K562 (cell line): ENCODE results near the gene GOLGA8B. TPM values are rescaled to one million over a fixed set of nuclear protein-coding genes. Genes with fewer than 3 reads are reported as not detected.
A peak's percentile ranks its signal among the peaks of the same experiment; 100 is the strongest.

Experiments used
- ATAC-seq: fragments of 200-7000 bp; cut with Tn5 transposase; 3 replicates; pipeline ENCODE4 v1.9.1; 2020; ENCODE audit warnings: moderate library complexity
- BruUV-seq: library from RNA; stranded (reverse); fragments of 400-500 nt; replicated peaks from 2 replicates; lab custom pipeline; 2021; lab: Mats Ljungman, UMichigan
- CTCF ChIA-PET: fragments of 300-600 bp; formaldehyde crosslinking; extraction: SDS; loops from one replicate; lab custom pipeline; 2021; ENCODE audit warnings: low intra/inter-chr PET ratio; lab: Yijun Ruan, JAX
- POLR2A ChIA-PET: fragments of 300-600, 350-650 bp; sonication (Branson Sonifier 250); formaldehyde crosslinking; extraction: SDS; loops from one replicate; lab custom pipeline; 2021; ENCODE audit warnings: antibody characterized with exemption, inconsistent platforms; lab: Yijun Ruan, JAX
- DNase-seq, 4 experiments: peaks; one replicate each; pipeline versions ENCODE4 v3.0.0 to v3.0.0-alpha.2; 2011 to 2018; ENCODE audit warnings: low spot score in 3 of 4, mixed read lengths in 3 of 4; ENCODE audit errors: extremely low read depth in 1 of 4
- FAIRE-seq: peaks from 2 replicates; lab custom pipeline; 2011; peaks lifted over from hg19 to GRCh38; lab: Jason Lieb, UNC
- H2AFZ ChIP-seq: 2 replicates; pipeline ENCODE4 v1.6.0; 2011; ENCODE audit warnings: low read depth, low read length, control low read depth, inconsistent platforms
- H3K27ac ChIP-seq: fragments of 200-600 bp; 3 replicates; pipeline ENCODE4 v1.8.0; 2011; ENCODE audit warnings: low read depth, mild to moderate bottlenecking, control low read depth, inconsistent platforms, low read length, moderate library complexity, mixed read lengths; ENCODE audit errors: extremely low read depth
- H3K27me3 ChIP-seq, 2 experiments: fragments of 300-600 bp in 1 of 2; 2 replicates in 1 of 2; 3 replicates in 1 of 2; pipeline versions ENCODE4 v1.6.0 to v1.8.0; 2011; ENCODE audit warnings: inconsistent platforms in 2 of 2, low read length in 2 of 2, mild to moderate bottlenecking in 1 of 2, mixed read lengths in 1 of 2, moderate library complexity in 1 of 2; ENCODE audit not compliant: control insufficient read depth in 2 of 2, insufficient read depth in 2 of 2
- H3K36me3 ChIP-seq: fragments of 300-600 bp; 3 replicates; pipeline ENCODE4 v1.8.0; 2011; ENCODE audit warnings: mild to moderate bottlenecking, low read length, inconsistent platforms; ENCODE audit not compliant: control insufficient read depth, insufficient read depth
- H3K4me1 ChIP-seq, 2 experiments: fragments of 200-600 bp in 1 of 2; replicated peaks in 1 of 2; 2 replicates in 1 of 2; 3 replicates in 1 of 2; pipeline versions ENCODE4 v1.5.1 to v1.8.0; 2011; ENCODE audit warnings: inconsistent platforms in 2 of 2, low read length in 2 of 2, mild to moderate bottlenecking in 1 of 2, mixed read lengths in 1 of 2, moderate library complexity in 1 of 2; ENCODE audit not compliant: control insufficient read depth in 2 of 2, insufficient read depth in 2 of 2
- H3K4me2 ChIP-seq: 2 replicates; pipeline ENCODE4 v1.6.1; 2011; ENCODE audit warnings: low read length, control low read depth, inconsistent platforms, mixed read lengths; ENCODE audit not compliant: insufficient read depth
- H3K4me3 ChIP-seq: fragments of 200-600 bp; sonication (generic), shearing (Covaris generic); 2 replicates; pipeline ENCODE4 v1.5.1; 2016; ENCODE audit warnings: control low read depth, inconsistent platforms
- H3K79me2 ChIP-seq: fragments of 200-600 bp; 3 replicates; pipeline ENCODE4 v1.8.0; 2011; ENCODE audit warnings: low read length, inconsistent platforms; ENCODE audit not compliant: control insufficient read depth, insufficient read depth
- H3K9ac ChIP-seq, 2 experiments: 2 replicates each; pipeline versions ENCODE4 v1.6.0 to v1.6.1; 2011; ENCODE audit warnings: low read depth in 2 of 2, low read length in 2 of 2, control low read depth in 1 of 2, inconsistent platforms in 1 of 2, mild to moderate bottlenecking in 1 of 2, mixed read lengths in 1 of 2; ENCODE audit not compliant: insufficient read depth in 1 of 2
- H3K9me1 ChIP-seq: one replicate; pipeline ENCODE4 v1.6.0; 2011; ENCODE audit warnings: inconsistent platforms, mild to moderate bottlenecking, low read length, moderate library complexity; ENCODE audit not compliant: control insufficient read depth, insufficient read depth
- H3K9me3 ChIP-seq: replicated peaks from 2 replicates; pipeline ENCODE4 v1.5.1; 2011; ENCODE audit warnings: low read depth, low read length, inconsistent platforms; ENCODE audit not compliant: control insufficient read depth, insufficient read depth
- H4K20me1 ChIP-seq: replicated peaks from 2 replicates; pipeline ENCODE4 v1.6.1; 2011; ENCODE audit warnings: low read length, inconsistent platforms, mixed read lengths; ENCODE audit not compliant: control insufficient read depth, insufficient read depth
- ARID2 ChIP-seq: fragments of 450-650 bp; IDR thresholded peaks from 2 replicates; pipeline ENCODE4 v1.6.1; 2017; ENCODE audit warnings: antibody characterized with exemption, mild to moderate bottlenecking
- FOS ChIP-seq: IDR thresholded peaks from 3 replicates; pipeline ENCODE4 v1.6.1; 2011; ENCODE audit not compliant: insufficient read length; ENCODE audit errors: extremely low read depth
- MAFK ChIP-seq: IDR thresholded peaks from 2 replicates; pipeline ENCODE4 v1.6.1; 2011; ENCODE audit warnings: low read length, improper control_type of control experiment
- MYC ChIP-seq, 2 experiments: fragments of 250-450 bp in 1 of 2; sonication (Bioruptor Pico) in 1 of 2; IDR thresholded peaks; 2 replicates each; pipeline versions ENCODE4 v1.5.1 to v1.6.1; 2012 to 2021; ENCODE audit warnings: low read depth in 2 of 2, borderline replicate concordance in 1 of 2, improper control_type of control experiment in 1 of 2, low read length in 1 of 2, mild to moderate bottlenecking in 1 of 2, moderate library complexity in 1 of 2
- NELFE ChIP-seq: IDR thresholded peaks from 2 replicates; pipeline ENCODE4 v1.6.1; 2011; ENCODE audit warnings: mild to moderate bottlenecking; ENCODE audit not compliant: insufficient read depth, insufficient read length
- NEUROD1 ChIP-seq: fragments of 150-350 bp; IDR thresholded peaks from 2 replicates; pipeline ENCODE4 v1.6.1; 2014; ENCODE audit warnings: borderline replicate concordance, low read length, low read depth; ENCODE audit not compliant: partially characterized antibody
- PHB ChIP-seq: fragments of 250-450 bp; sonication (Bioruptor Pico); IDR thresholded peaks from 2 replicates; pipeline ENCODE4 v1.5.0; 2021
- POLR3A ChIP-seq: IDR thresholded peaks from 2 replicates; pipeline ENCODE4 v1.6.1; 2011; ENCODE audit warnings: borderline replicate concordance, mild to moderate bottlenecking, moderate library complexity; ENCODE audit not compliant: insufficient read length, insufficient read depth; ENCODE audit errors: extremely low read depth
- PRPF4 ChIP-seq: fragments of 200-400 bp; formaldehyde crosslinking; IDR thresholded peaks from one replicate; pipeline ENCODE4 v1.6.1; 2017; ENCODE audit warnings: low read length, low read depth, mild to moderate bottlenecking; ENCODE audit not compliant: insufficient read depth, poor library complexity, severe bottlenecking
- RAD21 ChIP-seq, 2 experiments: fragments of 250-450 bp in 1 of 2; fragments of 450-650 bp in 1 of 2; sonication (Bioruptor Pico) in 1 of 2; formaldehyde crosslinking in 1 of 2; IDR thresholded peaks in 1 of 2; conservative IDR thresholded peaks in 1 of 2; 2 replicates each; pipeline versions ENCODE4 v1.4.0 to v1.8.0; 2020 to 2022; ENCODE audit warnings: mild to moderate bottlenecking in 2 of 2, moderate library complexity in 1 of 2
- RCOR1 ChIP-seq, 2 experiments: IDR thresholded peaks; 2 replicates each; pipeline ENCODE4 v1.6.1; 2012; ENCODE audit warnings: low read depth in 2 of 2, low read length in 2 of 2, borderline replicate concordance in 1 of 2, improper control_type of control experiment in 1 of 2
- SMARCA4 ChIP-seq: fragments of 450-650 bp; IDR thresholded peaks from 2 replicates; pipeline ENCODE4 v1.6.1; 2016
- SMARCC2 ChIP-seq: fragments of 450-650 bp; IDR thresholded peaks from 2 replicates; pipeline ENCODE4 v1.6.1; 2017; ENCODE audit warnings: antibody characterized with exemption, moderate library complexity, mild to moderate bottlenecking, low read depth
- SMARCE1 ChIP-seq: fragments of 450-650 bp; IDR thresholded peaks from 2 replicates; pipeline ENCODE4 v1.7.1; 2016; ENCODE audit warnings: mild to moderate bottlenecking
- SRF ChIP-seq, 2 experiments: fragments of 250-450, 450-650 bp in 1 of 2; sonication (Bioruptor Pico) in 1 of 2; sonication (generic) in 1 of 2; formaldehyde crosslinking; IDR thresholded peaks; 2 replicates each; pipeline versions ENCODE4 v1.5.0 to v1.5.1; 2020 to 2022; ENCODE audit warnings: mild to moderate bottlenecking in 1 of 2, missing genetic modification reagents in 1 of 2
- SUPT5H ChIP-seq: fragments of 450-650 bp; IDR thresholded peaks from 2 replicates; pipeline ENCODE4 v1.6.1; 2016
- XRCC5 ChIP-seq: fragments of 200-400 bp; formaldehyde crosslinking; IDR thresholded peaks from 2 replicates; pipeline ENCODE4 v1.6.1; 2017; ENCODE audit warnings: low read depth, mild to moderate bottlenecking, low read length
- ZFP30 ChIP-seq: fragments of 250-450 bp; sonication (Bioruptor Pico); IDR thresholded peaks from 2 replicates; pipeline ENCODE4 v1.8.0; 2022; ENCODE audit warnings: moderate library complexity, mild to moderate bottlenecking, inconsistent platforms, borderline replicate concordance
- ZNF316 ChIP-seq: fragments of 450-650 bp; IDR thresholded peaks from 2 replicates; pipeline ENCODE4 v1.6.1; 2016
- ZNF444 ChIP-seq: fragments of 250-450 bp; sonication (Bioruptor Pico); IDR thresholded peaks from 2 replicates; pipeline ENCODE4 v1.4.0; 2020; ENCODE audit warnings: mild to moderate bottlenecking, moderate library complexity
- ZSCAN29 ChIP-seq: fragments of 450-650 bp; IDR thresholded peaks from 2 replicates; pipeline ENCODE4 v1.6.1; 2017
- WGBS: fragments of 100-300 bp; shearing (Covaris generic); methylation state at CpG from one replicate; pipeline ENCODE4 v1.1.6; 2016; ENCODE audit warnings: low coverage, mixed read lengths; ENCODE audit not compliant: insufficient coverage; ENCODE audit errors: missing lambda C conversion rate; 5-methylcytosine and 5-hydroxymethylcytosine counted together
- in situ Hi-C: fragments of 300-500 bp; cut with MboI; formaldehyde crosslinking; loops from 4 replicates; pipeline ENCODE4 v1.15.0; 2018; ENCODE audit warnings: inconsistent platforms, mixed read lengths
- intact Hi-C: fragments of 100-400 bp; cut with micrococcal nuclease; formaldehyde crosslinking; loops from 2 replicates; pipeline ENCODE4 v1.14.2; 2022
- polyA plus RNA-seq, 8 experiments: library from polyadenylated mRNA; depleted of rRNA in 4 of 8; stranded (reverse) in 5 of 8; unstranded in 3 of 8; fragments of >200 nt; fragmentation: Nextera tagmentation in 2 of 8; fragmentation: Illumina TruSeq in 1 of 8; extraction: Ambion mirVana in 2 of 8; extraction: Trizol in 1 of 8; gene quantifications; 2 replicates each; pipeline versions ENCODE4 v1.2.1 to v1.2.3, GENCODE V29; 2011 to 2014; ENCODE audit warnings: inconsistent platforms in 1 of 8, missing spikeins in 1 of 8
- total RNA-seq, 7 experiments: library from RNA; depleted of rRNA in 6 of 7; stranded (reverse); fragments of >200 nt in 6 of 7; fragmentation: Illumina TruSeq in 2 of 7; extraction: Trizol in 2 of 7; gene quantifications; 2 replicates each; pipeline versions ENCODE4 v1.2.1 to v1.2.3, GENCODE V29; 2011 to 2021; ENCODE audit warnings: low replicate concordance in 1 of 7
- TF ChIP-seq, protein P1 (sequence below), 2 experiments: fragments of 450-650 bp in 1 of 2; sonication (generic) in 1 of 2; formaldehyde crosslinking in 1 of 2; IDR thresholded peaks in 1 of 2; conservative IDR thresholded peaks in 1 of 2; 2 replicates each; pipeline versions ENCODE4 v1.6.1 to v1.8.1; 2016 to 2023; ENCODE audit warnings: mild to moderate bottlenecking in 2 of 2, moderate library complexity in 2 of 2, inconsistent platforms in 1 of 2, missing genetic modification reagents in 1 of 2
- TF ChIP-seq, protein P2 (sequence below): sonication (generic); IDR thresholded peaks from 2 replicates; pipeline ENCODE4 v1.6.1; 2016

GOLGA8B gene
- total and polyA plus RNA-seq, 9 of the 15 experiments (the other 6 are each of a cell fraction or from before 2014, with no cell fraction given): 7.9 to 236 (median 54.1) TPM

DNA sequence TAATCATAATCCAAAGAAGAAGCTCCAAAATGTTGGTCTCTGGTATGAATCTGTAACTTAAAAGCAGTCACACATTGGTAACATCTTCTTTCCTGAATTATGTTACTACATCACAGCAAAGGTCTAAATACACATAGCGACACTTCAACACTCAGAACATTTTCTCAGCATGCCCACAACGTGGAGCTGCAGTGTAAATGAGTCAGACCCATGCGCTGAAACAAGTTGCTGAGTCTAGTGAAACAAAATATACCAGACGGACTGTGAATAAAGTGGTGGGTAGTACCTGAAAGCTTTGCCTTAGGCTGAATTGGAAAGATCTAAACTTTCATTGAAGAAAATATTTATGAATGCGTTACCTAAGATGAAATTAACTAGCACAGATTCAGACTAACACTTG is 33.2 kb upstream of the GOLGA8B start:
- no peaks in the 10 kb centered on the region for H3K36me3 ChIP-seq
- H3K4me2 ChIP-seq: no peak overlapping the region
- H3K4me1 ChIP-seq: peaks cover 0 to 20% of the 10 kb centered on the region in 2 experiments; a peak in 4 of 5 replicates
- peak; percentile 95 for FAIRE-seq
- H3K79me2 ChIP-seq: no peaks in the 10 kb centered on the region
- WGBS: 4% methylated on average over 5 of the region's 5 CpGs
- ChIA-PET CTCF (no interaction called here), POLR2A (no interaction called here)
- in situ Hi-C loops: no loop called here
- no peak overlapping the region for H3K4me3 ChIP-seq
- H3K9me1 ChIP-seq: no peaks in the 10 kb centered on the region
- intact Hi-C loops: no loop called here
- no peaks in the 10 kb centered on the region for H3K27me3 ChIP-seq
- ATAC-seq: peak; percentile 95
- H4K20me1 ChIP-seq: no peaks in the 10 kb centered on the region
- peak; percentile 26 to 83 (median 48) for DNase-seq
- BruUV-seq: no TSS peak
- peak overlapping the region; percentile 84 for H2AFZ ChIP-seq
- H3K27ac ChIP-seq: no peak overlapping the region
- H3K9me3 ChIP-seq: no peaks in the 10 kb centered on the region
- no peak overlapping the region for H3K9ac ChIP-seq
- TF ChIP-seq SRF (CRISPR knock-in tag; IDR thresholded peaks at IDR 0.05) (no peak), MAFK (peak; percentile 90), NEUROD1 (peak; percentile 32), NELFE (no peak), FOS (no peak), ZNF444 (CRISPR knock-in tag) (no peak), ARID2 (peak; percentile 98), MYC (IDR thresholded peaks at IDR 0.05; ENCODE audit: low read depth, low read length) (peak; percentile 55), MYC (CRISPR knock-in tag; IDR thresholded peaks at IDR 0.05; ENCODE audit: borderline replicate concordance, low read depth) (no peak), RAD21 (CRISPR knock-in tag; conservative IDR thresholded peaks at IDR 0.05 in 1 of 2, IDR thresholded peaks at IDR 0.05 in 1 of 2) (peak in 1 of 2 experiments; percentile 78; a peak in 3 of 4 replicates), PHB (CRISPR knock-in tag) (no peak), ZNF316 (peak; percentile 95), SMARCA4 (peak; percentile 98), RCOR1 (IDR thresholded peaks at IDR 0.05; ENCODE audit: borderline replicate concordance in 1 of 2, low read depth in 2 of 2, low read length in 2 of 2) (0 out of 4 replicates have a peak, but pooled peaks of 1 of the 2 experiments have one; percentile 33), POLR3A (no peak), SMARCE1 (peak; percentile 95), ZSCAN29 (no peak), SUPT5H (no peak), XRCC5 (no peak), SMARCC2 (peak; percentile 98), ZFP30 (CRISPR knock-in tag) (no peak), PRPF4 (no peak)
- TF ChIP-seq, protein P1, sequence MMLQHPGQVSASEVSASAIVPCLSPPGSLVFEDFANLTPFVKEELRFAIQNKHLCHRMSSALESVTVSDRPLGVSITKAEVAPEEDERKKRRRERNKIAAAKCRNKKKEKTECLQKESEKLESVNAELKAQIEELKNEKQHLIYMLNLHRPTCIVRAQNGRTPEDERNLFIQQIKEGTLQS (IDR thresholded peaks at IDR 0.05): peak; percentile 60
- TF ChIP-seq, protein P1 (CRISPR knock-in tag; conservative IDR thresholded peaks at IDR 0.05): no peak
- TF ChIP-seq, protein P2, sequence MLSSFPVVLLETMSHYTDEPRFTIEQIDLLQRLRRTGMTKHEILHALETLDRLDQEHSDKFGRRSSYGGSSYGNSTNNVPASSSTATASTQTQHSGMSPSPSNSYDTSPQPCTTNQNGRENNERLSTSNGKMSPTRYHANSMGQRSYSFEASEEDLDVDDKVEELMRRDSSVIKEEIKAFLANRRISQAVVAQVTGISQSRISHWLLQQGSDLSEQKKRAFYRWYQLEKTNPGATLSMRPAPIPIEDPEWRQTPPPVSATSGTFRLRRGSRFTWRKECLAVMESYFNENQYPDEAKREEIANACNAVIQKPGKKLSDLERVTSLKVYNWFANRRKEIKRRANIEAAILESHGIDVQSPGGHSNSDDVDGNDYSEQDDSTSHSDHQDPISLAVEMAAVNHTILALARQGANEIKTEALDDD: peak; percentile 76
